Measurements from ENCODE around the gene KRTAP2-4.
"Not testable (repeated sequence)": the region's sequence is repeated elsewhere in the genome, so short reads cannot be mapped to it uniquely, and the experiment has no call there.

The KRTAP2-4 gene

DNA sequence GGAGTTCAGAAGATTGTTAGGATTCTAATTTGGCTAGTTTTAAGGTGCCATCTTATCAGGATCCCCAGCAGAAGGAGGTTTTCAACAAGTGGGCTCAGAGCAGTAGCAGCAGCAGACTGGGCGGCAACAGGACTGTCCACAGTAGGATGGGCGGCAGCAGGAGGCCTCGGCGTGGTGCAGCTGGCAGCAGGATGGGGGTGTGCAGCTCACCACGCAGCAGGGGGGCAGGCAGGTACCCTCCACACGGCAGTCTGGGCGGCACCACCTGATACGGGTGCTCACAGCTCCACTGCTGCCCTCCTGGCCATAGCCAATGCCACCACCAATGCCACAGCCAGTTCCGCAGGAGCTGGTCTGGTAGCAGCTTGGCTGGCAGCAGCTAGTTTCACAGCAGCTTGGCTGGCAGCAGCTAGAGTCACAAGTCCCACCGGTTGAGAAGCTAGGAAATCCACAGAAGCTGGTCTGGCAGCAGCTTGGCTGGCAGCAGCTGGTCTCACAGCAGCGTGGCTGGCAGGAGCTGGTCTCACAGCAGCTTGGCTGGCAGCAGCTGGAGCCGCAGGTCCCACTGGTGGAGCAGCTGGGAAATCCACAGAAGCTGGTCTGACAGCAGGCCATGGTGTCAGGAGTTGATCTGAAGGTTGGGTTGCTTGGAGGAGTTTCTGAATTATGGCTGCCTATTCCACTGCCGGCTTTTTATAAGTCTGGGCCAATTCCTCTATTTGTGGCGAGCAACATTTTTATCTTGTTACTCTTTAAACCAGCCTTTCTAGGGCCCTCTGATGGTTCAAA is 24.7 kb downstream of the KRTAP2-4 start, which contains the start of gene KRTAP1-1:
Gene KRTAP1-1, minus strand, starts transcription at position 668 of the 789 bp plus-strand sequence. Its CDS starts 53 bp downstream, at position 615.
- TF ChIP-seq, protein P1, sequence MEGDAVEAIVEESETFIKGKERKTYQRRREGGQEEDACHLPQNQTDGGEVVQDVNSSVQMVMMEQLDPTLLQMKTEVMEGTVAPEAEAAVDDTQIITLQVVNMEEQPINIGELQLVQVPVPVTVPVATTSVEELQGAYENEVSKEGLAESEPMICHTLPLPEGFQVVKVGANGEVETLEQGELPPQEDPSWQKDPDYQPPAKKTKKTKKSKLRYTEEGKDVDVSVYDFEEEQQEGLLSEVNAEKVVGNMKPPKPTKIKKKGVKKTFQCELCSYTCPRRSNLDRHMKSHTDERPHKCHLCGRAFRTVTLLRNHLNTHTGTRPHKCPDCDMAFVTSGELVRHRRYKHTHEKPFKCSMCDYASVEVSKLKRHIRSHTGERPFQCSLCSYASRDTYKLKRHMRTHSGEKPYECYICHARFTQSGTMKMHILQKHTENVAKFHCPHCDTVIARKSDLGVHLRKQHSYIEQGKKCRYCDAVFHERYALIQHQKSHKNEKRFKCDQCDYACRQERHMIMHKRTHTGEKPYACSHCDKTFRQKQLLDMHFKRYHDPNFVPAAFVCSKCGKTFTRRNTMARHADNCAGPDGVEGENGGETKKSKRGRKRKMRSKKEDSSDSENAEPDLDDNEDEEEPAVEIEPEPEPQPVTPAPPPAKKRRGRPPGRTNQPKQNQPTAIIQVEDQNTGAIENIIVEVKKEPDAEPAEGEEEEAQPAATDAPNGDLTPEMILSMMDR (IDR thresholded peaks at IDR 0.05): not testable (repeated sequence)

DNA sequence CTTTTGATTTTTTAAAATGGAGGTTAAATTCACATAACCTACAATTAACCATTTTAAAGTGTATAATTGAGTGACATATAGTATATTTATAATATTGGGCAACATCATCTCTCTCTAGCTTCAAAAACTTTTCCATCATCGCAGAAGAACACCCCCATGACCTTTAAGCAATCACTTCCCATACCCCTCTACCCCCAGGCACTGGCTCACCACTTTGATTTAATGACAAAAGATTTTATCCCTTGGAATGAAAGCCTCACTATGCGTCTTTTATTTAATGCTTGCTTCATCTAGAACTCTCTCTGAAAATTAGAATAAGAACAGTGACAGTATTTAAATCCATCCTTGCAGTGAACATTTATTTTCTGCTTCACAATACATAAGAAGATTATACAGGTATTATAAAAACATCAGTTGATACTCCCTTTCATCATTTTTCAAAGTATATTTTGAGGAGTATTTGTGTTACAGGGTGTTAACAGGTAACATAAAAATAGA is 27.8 kb downstream of the KRTAP2-4 start:
- TF ChIP-seq, protein P1 (IDR thresholded peaks at IDR 0.05): no peak

DNA sequence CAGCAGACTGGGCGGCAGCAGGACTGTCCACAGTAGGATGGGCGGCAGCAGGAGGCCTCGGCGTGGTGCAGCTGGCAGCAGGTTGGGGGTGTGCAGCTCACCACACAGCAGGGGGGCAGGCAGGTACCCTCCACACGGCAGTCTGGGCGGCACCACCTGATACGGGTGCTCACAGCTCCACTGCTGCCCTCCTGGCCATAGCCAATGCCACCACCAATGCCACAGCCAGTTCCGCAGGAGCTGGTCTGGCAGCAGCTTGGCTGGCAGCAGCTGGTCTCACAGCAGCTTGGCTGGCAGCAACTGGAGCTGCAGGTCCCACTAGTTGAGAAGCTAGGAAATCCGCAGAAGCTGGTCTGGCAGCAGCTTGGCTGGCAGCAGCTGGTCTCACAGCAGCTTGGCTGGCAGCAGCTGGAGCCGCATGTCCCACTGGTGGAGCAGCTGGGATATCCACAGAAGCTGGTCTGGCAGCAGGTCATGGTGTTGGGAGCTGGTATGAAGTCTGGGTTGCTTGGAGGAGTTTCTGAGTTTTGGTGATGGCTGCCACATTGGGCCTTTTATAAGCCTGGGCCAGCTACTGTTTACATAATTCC is 31.2 kb downstream of the KRTAP2-4 start, which contains the start of gene KRTAP1-3:
Gene KRTAP1-3, minus strand, starts transcription at position 529 of the 590 bp plus-strand sequence. Its CDS starts 53 bp downstream, at position 476.
- TF ChIP-seq, protein P1 (IDR thresholded peaks at IDR 0.05): not testable (repeated sequence)

DNA sequence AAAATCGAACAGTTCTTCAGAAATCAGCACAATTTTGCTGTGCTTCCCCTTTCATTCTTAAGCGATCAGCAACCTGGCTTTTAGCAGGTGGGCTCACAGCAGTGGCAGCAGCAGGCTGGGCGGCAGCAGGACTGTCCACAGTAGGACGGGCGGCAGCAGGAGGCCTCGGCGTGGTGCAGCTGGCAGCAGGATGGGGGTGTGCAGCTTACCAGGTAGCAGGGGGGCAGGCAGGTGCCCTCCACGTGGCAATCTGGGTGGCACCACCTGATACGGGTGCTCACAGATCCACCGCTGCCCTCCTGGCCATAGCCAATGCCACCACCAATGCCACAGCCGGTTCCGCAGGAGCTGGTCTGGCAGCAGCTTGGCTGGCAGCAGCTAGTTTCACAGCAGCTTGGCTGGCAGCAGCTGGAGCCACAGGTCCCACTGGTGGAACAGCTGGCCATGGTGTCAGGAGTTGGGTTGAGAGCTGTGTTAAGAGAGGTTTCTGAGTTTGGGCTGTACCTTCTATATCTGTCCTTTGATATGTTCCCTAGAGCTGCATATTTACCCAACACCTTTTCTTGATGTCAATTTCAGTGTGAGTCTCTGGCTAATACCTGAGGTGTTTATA is 35.9 kb downstream of the KRTAP2-4 start, which contains the start of gene KRTAP1-4:
Gene KRTAP1-4, minus strand, starts transcription at position 563 of the 613 bp plus-strand sequence. Its CDS starts 117 bp downstream, at position 446.
- TF ChIP-seq, protein P1 (IDR thresholded peaks at IDR 0.05): no peak

DNA sequence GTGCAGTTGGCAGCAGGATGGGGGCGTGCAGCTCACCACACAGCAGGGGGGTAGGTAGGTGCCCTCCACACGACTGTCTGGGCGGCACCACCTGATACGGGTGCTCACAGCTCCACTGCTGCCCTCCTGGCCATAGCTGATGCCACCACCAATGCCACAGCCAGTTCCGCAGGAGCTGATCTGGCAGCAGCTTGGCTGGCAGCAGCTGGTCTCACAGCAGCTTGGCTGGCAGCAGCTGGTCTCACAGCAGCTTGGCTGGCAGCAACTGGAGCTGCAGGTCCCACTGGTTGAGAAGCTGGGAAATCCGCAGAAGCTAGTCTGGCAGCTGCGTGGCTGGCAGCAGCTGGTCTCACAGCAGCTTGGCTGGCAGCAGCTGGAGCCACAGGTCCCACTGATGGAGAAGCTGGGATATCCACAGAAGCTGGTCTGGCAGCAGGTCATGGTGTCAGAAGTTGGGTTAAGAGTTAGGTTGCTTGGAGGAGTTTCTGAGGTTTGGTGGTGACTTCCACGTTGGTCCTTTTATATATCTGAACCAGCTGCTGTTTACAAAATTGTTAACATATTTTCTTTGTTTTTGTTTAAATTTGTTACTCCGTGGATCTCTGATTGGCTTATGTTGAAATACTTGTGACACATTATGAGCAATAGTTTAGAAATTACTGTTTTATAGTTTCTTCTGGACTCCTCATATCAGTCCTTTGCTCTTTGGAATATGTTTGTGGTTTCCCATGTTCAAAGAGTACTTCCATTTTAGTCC is 38.8 kb downstream of the KRTAP2-4 start, which contains the start of gene KRTAP1-5:
Gene KRTAP1-5, minus strand, starts transcription at position 494 of the 757 bp plus-strand sequence. Its CDS starts 53 bp downstream, at position 441.
- TF ChIP-seq, protein P1 (IDR thresholded peaks at IDR 0.05): no peak

DNA sequence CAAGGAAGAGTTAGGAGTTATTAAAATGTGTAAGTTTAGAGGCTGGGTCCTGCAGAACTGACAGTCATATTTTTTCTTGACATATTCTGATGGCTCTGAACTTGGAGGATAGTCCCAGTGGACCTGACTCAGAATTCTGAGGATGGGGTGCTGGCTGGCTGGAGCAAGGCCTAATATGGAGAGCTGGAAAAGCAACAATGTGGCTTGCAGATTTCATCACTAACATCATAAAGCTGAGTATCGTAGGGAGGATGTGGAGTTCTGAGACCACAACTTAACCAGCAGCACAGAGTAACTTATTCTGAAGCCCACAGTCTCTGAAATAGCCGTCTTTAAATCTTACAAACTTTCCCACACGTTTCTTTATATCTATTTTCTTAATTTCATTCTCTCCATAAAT is 41.0 kb downstream of the KRTAP2-4 start:
- TF ChIP-seq, protein P1 (IDR thresholded peaks at IDR 0.05): no peak
